Stimulated activated CD4-positive, alpha-beta T cell treated with anti-CD3 and anti-CD28 coated beads, TNF-alpha, amount 100 ng/mL, for 1 hour (primary cell): ENCODE measurements around the gene THSD7B.
"Not testable (repeated sequence)": the region's sequence is repeated elsewhere in the genome, so short reads cannot be mapped to it uniquely, and the experiment has no call there.

ENCODE experiments used
- DNase-seq, 3 donors: peaks; one replicate each; pipeline ENCODE4 v3.0.0-alpha.2; 2020; ENCODE audit warnings: low read depth in 3 of 3, low spot score in 1 of 3

The THSD7B gene

DNA sequence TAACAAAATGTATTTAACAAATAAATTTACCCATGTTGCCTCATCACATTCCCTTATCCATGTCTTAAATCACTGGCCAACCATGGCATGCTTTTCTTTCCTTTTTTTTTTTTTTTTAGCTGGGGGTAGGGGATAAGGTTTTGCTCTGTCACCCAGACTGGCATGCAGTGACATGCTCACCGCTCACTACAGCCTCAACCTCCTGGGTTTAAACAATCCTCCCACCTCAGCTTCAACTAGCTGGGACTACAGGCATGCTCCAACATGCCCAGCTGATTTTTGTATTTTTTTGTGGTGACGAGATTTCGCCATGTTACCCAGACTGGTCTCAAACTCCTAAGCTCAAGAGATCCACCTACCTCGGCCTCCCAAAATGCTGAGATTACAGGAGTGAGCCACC lies 266.4 kb downstream of the THSD7B start:
- DNase-seq, result no peak

- no peak for DNase-seq
Observed at GRCh38 chr2:137036619-137037018, 271.3 kb downstream of the THSD7B start.

GRCh38 chr2:137039482-137040152 lies 274.3 kb downstream of the THSD7B start:
- no peak for DNase-seq

DNA sequence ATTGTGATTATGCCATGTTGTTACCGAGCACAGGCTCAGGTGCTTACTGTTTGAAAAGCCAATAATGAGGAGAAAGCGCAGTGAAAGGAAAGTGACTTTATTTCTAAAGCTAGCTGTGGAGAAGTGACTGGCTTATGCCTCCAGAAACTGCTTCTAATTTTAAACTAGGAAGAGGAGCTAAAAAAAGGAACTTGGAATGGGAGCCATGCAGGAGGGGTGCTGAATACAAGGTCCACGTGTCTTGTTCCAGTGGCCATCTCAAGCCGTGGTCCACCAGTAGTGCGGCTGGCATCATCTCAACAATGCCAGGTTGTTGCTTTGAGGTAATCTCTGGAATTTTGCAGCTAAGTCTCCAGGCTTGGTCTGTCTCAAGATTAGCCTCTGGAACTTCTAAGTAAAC lies 282.0 kb downstream of the THSD7B start:
- no peak for DNase-seq

DNA sequence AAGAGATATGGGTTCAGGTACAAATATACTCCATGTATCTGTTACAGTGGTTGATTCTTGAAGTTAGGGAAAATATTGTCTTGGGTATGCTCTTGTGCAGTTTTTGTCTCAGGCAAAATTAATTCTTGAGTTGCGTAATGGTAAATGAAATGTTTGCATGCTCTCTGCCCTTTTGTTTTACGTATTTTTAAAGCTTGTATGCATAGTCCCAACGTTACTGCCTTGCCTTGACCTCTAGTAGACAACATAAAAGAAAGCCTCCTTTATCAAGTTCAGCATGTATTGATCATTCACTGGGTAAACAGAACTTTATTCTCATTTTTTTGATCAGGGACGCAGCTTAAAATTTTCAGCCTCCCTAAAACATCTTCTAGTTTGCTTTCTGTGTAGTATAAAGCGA lies 283.1 kb downstream of the THSD7B start:
- no peak for DNase-seq

DNA sequence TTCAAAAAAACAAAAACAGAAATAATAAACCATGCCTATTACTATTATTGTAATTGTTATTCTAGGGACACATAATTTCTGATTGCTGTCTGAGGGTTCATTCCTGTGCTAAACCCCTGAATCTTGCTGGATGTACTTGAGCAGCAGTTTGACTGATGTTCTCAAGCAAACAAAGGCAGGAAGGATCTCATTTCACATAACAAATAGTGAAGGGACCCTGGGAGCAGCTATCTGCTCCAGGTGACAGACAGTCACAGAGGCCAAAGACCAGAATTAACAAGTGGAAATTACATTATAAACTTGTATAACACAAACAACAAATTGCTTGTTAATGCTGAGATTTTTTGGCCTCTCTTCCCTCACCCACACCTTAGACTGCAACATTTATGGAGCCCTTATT lies 284.2 kb downstream of the THSD7B start:
- no peak for DNase-seq

DNA sequence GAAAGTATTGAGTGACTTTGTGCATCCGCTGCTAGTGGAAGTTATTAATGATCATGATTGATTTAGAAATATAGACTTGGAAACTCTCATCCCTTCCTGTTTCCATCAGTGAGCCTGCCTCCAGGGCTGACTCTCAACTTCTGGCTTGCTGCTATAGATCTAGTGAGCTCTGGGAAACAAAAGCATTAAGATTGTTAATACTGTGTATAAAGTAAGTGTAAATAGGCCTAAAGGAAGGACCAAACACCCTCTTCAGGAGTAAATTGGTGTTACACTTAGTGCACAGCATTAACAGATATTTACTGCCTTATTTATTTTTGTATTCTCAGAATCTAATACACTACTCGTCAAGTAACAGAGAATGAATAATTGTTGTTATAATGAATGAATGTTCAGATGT lies 285.6 kb downstream of the THSD7B start:
- no peak for DNase-seq

DNA sequence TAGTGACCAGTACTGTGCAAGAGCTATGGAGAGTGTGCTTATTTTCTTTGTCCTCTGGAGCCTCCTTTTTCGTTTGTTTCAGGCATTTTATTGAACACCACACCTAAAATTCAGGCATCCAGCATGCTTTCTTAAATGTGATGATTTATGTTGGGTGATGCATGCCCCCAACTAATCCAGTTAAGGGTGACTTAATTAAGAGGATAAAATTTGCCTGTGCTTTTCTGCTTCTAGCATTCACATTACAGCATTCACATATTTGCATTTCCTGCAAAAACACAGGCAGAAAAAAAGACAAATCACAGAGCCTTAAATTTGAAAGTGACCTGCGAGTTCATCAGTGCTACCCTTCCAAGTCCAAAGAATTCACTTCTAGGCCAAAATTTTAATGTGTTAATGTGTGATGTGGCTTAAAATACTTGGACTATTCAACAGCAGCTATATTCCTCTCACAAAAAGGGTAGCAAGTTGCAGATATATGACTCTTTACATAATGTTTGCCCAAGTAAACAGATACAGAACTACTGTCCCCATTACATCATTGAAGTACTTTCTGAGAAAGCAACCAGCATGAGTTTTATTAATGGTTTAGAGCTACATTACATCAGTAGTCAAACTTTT lies 286.5 kb downstream of the THSD7B start:
- no peak for DNase-seq

- DNase-seq, result no peak
Observed at GRCh38 chr2:137056704-137057103, 291.4 kb downstream of the THSD7B start.

GRCh38 chr2:137076111-137076765 lies 310.9 kb downstream of the THSD7B start:
- DNase-seq, result not testable (repeated sequence)

DNA sequence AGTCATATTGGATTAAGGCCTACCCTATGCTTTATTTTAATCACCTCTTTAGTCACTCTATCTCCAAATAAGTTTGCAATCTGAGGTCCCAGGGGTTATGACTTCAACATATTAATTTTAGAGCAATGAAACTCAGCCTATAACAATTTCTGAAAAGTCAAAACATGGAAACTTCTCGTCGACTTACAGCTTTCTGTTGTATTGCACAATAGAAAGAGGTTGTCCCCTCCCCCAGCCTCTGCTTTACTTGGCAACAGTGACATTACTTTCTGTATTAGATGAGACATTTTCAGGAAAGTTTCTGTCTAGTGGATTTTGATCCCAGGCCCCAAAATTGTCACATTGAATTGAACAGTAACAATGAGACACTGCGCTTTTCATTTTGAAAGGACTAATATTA lies 326.4 kb downstream of the THSD7B start:
- no peak for DNase-seq

- DNase-seq, result no peak
Observed at GRCh38 chr2:137093116-137093515, 327.8 kb downstream of the THSD7B start.

- no peak for DNase-seq
Observed at GRCh38 chr2:137096187-137096586, 330.8 kb downstream of the THSD7B start.

GRCh38 chr2:137096693-137097092 lies 331.3 kb downstream of the THSD7B start:
- DNase-seq, result no peak

DNA sequence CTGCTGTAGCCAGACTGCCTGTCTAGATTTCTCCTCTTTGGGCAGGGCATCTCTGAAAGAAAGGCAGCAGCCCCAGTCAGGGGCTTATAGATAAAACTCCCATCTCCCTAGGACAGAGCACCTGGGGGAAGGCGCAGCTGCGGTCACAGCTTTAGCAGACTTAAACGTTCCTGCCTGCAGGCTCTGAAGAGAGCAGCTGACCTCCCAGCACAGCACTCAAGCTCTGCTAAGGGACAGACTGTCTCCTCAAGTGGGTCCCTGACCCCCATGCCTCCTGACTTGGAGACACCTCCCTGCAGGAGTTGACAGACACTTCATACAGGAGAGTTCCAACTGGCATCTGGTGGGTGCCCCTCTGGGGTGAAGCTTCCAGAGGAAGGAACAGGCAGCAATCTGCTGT lies 336.5 kb downstream of the THSD7B start:
- DNase-seq, result not testable (repeated sequence)

- no peak for DNase-seq
Observed at GRCh38 chr2:137107904-137108303, 342.6 kb downstream of the THSD7B start.

GRCh38 chr2:137111896-137112295 lies 346.6 kb downstream of the THSD7B start:
- DNase-seq, result no peak

GRCh38 chr2:137115081-137115794 lies 349.9 kb downstream of the THSD7B start:
- DNase-seq, result no peak

DNA sequence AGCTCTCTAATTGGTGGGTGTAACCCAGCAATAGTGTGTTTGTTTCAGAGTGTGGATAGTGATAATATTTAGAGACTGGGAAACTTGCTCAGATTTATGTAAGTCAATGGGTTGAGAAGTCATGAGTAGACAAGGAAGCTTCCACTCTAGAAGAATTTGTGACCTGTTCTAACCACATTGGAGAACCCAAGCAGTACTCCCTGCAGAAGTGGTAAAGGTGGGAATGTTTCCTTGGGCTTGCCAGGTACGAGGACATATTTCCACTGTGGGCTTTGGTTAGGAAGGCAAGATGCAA lies 350.4 kb downstream of the THSD7B start:
- DNase-seq, result no peak

DNA sequence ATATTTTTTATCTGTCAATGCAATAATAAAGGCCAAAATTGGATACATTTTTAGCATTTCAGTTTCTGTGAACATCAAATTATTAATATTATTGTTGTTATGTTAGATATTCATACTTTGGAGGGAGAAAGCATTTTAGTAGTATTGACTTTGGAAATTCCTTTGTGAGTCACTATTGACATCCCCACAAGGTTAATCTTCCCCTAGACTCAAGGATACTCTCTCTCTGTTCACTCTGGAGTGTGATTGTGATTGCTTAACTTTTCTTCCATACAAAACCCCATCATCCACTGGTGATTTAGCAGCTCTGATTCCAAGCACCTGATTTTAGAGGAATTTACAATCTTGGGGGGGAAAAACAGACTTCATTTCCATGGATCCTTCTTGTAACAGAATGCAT lies 352.0 kb downstream of the THSD7B start:
- DNase-seq, result no peak

DNA sequence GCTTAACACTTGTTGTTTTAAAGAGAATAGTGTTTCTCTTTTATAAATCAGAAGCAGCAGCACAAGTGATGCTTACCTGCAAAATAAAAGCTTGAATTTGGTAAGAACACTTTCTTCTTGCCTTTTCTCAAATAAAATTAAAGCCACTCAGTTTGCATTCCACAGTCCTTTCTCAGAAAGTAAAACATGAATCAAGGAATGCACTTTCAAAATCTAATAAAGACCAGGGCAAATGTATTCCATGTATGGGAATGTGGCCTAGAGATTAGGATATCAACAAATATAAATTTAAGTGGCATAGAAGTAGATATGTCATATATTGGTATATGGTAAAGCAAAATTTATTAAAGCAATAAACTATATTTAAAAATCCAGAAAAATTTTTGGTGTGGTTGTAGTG lies 352.8 kb downstream of the THSD7B start:
- no peak for DNase-seq

- DNase-seq, result no peak
Observed at GRCh38 chr2:137123226-137123625, 357.9 kb downstream of the THSD7B start.
